Breast epithelium (tissue), 4 donors: ENCODE measurements around the gene FOXD1. TPM values are rescaled to one million over a fixed set of nuclear protein-coding genes. Genes with fewer than 3 reads are reported as not detected.

Experiments used
- DNase-seq, 2 donors: peaks; one replicate each; pipeline ENCODE4 v3.0.0-alpha.2; 2019; ENCODE audit warnings: low spot score in 2 of 2
- H3K27ac ChIP-seq, 2 donors: fragments of 200-600 bp; sonication (generic) in 1 of 2; one replicate each; pipeline ENCODE4 v1.5.1; 2016 to 2019; ENCODE audit warnings: mild to moderate bottlenecking in 1 of 2
- H3K27me3 ChIP-seq, 2 donors: fragments of 200-600 bp; sonication (generic) in 1 of 2; one replicate each; pipeline versions ENCODE4 v1.5.1 to v1.6.0; 2017 to 2019; ENCODE audit warnings: control low read depth in 1 of 2, mild to moderate bottlenecking in 1 of 2
- H3K36me3 ChIP-seq: fragments of 200-600 bp; one replicate; pipeline ENCODE4 v1.5.1; 2019
- H3K4me1 ChIP-seq, 2 donors: fragments of 200-600 bp; sonication (generic); one replicate each; pipeline ENCODE4 v1.5.1; 2016 to 2019; ENCODE audit warnings: control low read depth in 1 of 2
- H3K4me3 ChIP-seq, 3 donors: fragments of 200-600 bp; sonication (generic); 1 replicate in 2 of 3; 2 replicates in 1 of 3; pipeline ENCODE4 v1.5.1; 2016 to 2019; ENCODE audit warnings: mild to moderate bottlenecking in 3 of 3, moderate library complexity in 2 of 3
- H3K9me3 ChIP-seq, 2 donors: fragments of 200-600 bp; sonication (generic) in 1 of 2; one replicate each; pipeline ENCODE4 v1.5.1; 2016 to 2019; ENCODE audit warnings: control low read depth in 1 of 2
- CTCF ChIP-seq, 3 donors: fragments of 450-650 bp; IDR thresholded peaks; one replicate each; pipeline ENCODE4 v1.5.1; 2016 to 2017; ENCODE audit warnings: antibody characterized with exemption in 3 of 3, mild to moderate bottlenecking in 3 of 3, moderate library complexity in 3 of 3
- POLR2A ChIP-seq: fragments of 450-650 bp; IDR thresholded peaks from one replicate; pipeline ENCODE4 v1.6.1; 2016; ENCODE audit warnings: antibody characterized with exemption, mild to moderate bottlenecking, moderate library complexity
- POLR2AphosphoS5 ChIP-seq, 3 donors: sonication (generic); formaldehyde crosslinking; IDR thresholded peaks; one replicate each; pipeline ENCODE4 v1.6.1; 2017; ENCODE audit warnings: antibody characterized with exemption in 3 of 3
- intact Hi-C: fragments of 100-400 bp; cut with DNase I; formaldehyde crosslinking; loops from one replicate; pipeline ENCODE4 v1.15.1; 2023; ENCODE audit warnings: low total_unique reads
- total RNA-seq, 3 donors: library from RNA; depleted of rRNA; stranded (reverse); fragments of >200 nt; gene quantifications; one replicate each; pipeline ENCODE4 v1.1.0, GENCODE V29; 2016

The FOXD1 gene
- total RNA-seq, 3 donors from 2014 or later = 0.29 to 0.32 TPM; not detected in 1

- Histone ChIP-seq H3K4me1 (peaks cover 0 to 7% of the 10 kb centered on the region in 2 donors), H3K27me3 (peaks cover 9 to 86% of the 10 kb centered on the region in 2 donors), H3K4me3 (peak overlapping the region; percentile 38 to 68 (median 42)), H3K36me3 (no peaks in the 10 kb centered on the region), H3K9me3 (no peaks in the 10 kb centered on the region), H3K27ac (peak overlapping the region in 1 of 2 donors; percentile 39)
- DNase-seq = no peak
- TF ChIP-seq POLR2A (no peak), CTCF (IDR thresholded peaks at IDR 0.05) (no peak), POLR2AphosphoS5 (IDR thresholded peaks at IDR 0.05) (no peak)
- intact Hi-C loops = no loop called here
Measured at GRCh38 chr5:73447530-73448462, 781 bp downstream of the FOXD1 start.

- peaks cover 0 to 7% of the 10 kb centered on the region in 2 donors for H3K4me1 ChIP-seq
Measured at GRCh38 chr5:73446631-73447529, 1.7 kb downstream of the FOXD1 start.

GRCh38 chr5:73445665-73446630 lies 2.6 kb downstream of the FOXD1 start:
- intact Hi-C loops = no loop called here
- no peak for TF ChIP-seq CTCF (IDR thresholded peaks at IDR 0.05)
- no peak for TF ChIP-seq POLR2A
- TF ChIP-seq POLR2AphosphoS5 (IDR thresholded peaks at IDR 0.05) = no peak
- Histone ChIP-seq H3K27ac (no peak overlapping the region), H3K4me3 (peak overlapping the region in 1 of 3 donors; percentile 68), H3K4me1 (peaks cover 0 to under 1% of the 10 kb centered on the region in 2 donors), H3K27me3 (peaks cover 9 to 86% of the 10 kb centered on the region in 2 donors), H3K36me3 (no peaks in the 10 kb centered on the region), H3K9me3 (no peaks in the 10 kb centered on the region)
- no peak for DNase-seq

More at GRCh38 chr5:73446631-73447529, 1.7 kb downstream of the FOXD1 start:
- Histone ChIP-seq H3K4me3 (peak overlapping the region in 2 of 3 donors; percentile 42 to 68), H3K27me3 (peaks cover 9 to 86% of the 10 kb centered on the region in 2 donors), H3K36me3 (no peaks in the 10 kb centered on the region), H3K9me3 (no peaks in the 10 kb centered on the region), H3K27ac (no peak overlapping the region)
- intact Hi-C loops = no loop called here
- no peak for TF ChIP-seq CTCF (IDR thresholded peaks at IDR 0.05)
- no peak for TF ChIP-seq POLR2AphosphoS5 (IDR thresholded peaks at IDR 0.05)
- TF ChIP-seq POLR2A = no peak
- DNase-seq = no peak

- intact Hi-C loops = no loop called here
- H3K4me3 ChIP-seq = no peak overlapping the region
- peaks cover 9 to 84% of the 10 kb centered on the region in 2 donors for H3K27me3 ChIP-seq
- H3K27ac ChIP-seq = no peak overlapping the region
- no peaks in the 10 kb centered on the region for H3K9me3 ChIP-seq
- no peaks in the 10 kb centered on the region for H3K36me3 ChIP-seq
- DNase-seq = no peak
- H3K4me1 ChIP-seq = no peaks in the 10 kb centered on the region
- no peak for TF ChIP-seq CTCF (IDR thresholded peaks at IDR 0.05)
- no peak for TF ChIP-seq POLR2A
- no peak for TF ChIP-seq POLR2AphosphoS5 (IDR thresholded peaks at IDR 0.05)
Measured at GRCh38 chr5:73444499-73445438, 3.8 kb downstream of the FOXD1 start.
